Left ventricle myocardium superior (tissue), 1 donor: ENCODE data around the gene CD37. TPM values are rescaled to one million over a fixed set of nuclear protein-coding genes. Genes with fewer than 3 reads are reported as not detected.

Source experiments
- ATAC-seq: fragments of 200-7000 bp; cut with Tn5 transposase; one replicate; pipeline ENCODE4 v1.9.1; 2020; ENCODE audit warnings: mild to moderate bottlenecking, moderate library complexity
- DNase-seq: peaks from one replicate; pipeline ENCODE4 v3.0.0-alpha.2; 2020
- intact Hi-C: fragments of 100-400 bp; cut with micrococcal nuclease; formaldehyde crosslinking; loops from one replicate; pipeline ENCODE4 v1.11.0; 2022
- total RNA-seq: library from RNA; stranded (reverse); fragmentation: NEBNext Ultra II Directional; extraction: Animal tissue kit (Norgen Biotek cat#: 25700); gene quantifications from one replicate; pipeline ENCODE4 v1.2.1, GENCODE V29; 2021
- donor health status: DM: no; HTN: yes; CAD: no; lungs with severe emphysema.

CD37 gene
- total RNA-seq, 1 donor from 2014 or later, result 6.5 TPM

DNA sequence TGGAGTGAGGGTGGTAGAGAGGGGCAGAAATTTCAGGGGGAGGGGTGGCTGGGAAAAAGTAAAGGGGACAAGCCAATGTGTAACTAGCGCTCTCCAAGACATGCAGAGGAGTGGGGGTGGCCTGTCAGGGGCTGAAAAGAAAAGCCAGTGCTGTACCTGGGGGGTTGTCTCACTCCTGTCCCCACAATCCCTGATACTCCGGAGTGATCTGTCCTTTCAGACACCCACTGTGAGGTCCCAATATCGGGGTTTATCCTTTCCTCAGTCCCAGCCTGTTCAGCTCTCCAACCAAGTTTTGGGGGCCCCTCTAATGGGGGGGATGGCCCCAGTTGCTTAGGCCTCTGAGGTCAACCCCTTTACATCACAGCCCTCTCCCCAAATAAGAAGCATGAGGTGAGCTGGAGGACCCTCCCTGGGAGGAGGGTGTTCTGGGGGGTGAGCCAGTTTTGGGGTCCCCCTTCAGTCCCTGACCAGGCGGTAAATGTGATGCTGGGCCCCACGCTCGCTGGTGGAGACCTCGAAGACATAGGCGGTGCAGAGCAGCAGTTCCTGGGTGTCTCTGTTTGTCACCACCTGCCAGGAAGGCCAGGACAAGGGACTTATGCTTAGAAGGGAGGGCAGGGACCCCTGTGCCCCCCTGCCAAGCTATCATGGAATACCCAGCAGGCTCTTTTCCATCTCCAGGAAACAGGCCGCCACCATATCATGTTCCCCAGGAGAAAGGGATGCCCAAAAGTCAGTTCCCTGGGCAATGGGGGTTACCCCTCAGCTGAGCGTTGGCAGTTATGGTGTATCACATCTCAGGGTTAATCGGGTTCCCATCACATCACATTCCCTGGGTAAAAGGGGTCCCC lies 5.9 kb downstream of the CD37 start:
- intact Hi-C loops, result no loop called here
- ATAC-seq, result no peak
- DNase-seq, result no peak

DNA sequence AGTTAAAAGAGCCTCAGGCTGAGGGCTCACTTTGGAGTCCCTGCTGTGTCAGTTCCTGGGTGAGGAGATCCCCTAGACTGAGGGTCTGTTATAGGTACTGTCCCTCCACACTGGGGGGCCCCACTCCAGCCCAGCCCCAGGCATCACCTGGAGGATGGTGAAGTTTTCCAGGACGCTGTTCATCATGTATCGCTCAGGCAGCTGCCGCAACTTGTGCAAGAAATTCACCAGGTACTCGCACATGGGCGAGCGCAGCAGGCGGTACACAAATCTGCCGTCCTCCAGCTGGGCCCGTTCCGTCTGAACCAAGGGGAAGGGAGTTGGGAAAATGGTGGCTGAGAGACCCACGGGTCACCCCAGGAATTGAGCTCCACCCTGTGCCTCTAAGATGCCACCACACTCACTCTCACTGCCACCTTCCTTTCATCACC lies 7.1 kb downstream of the CD37 start:
- DNase-seq, result no peak
- no peak for ATAC-seq
- intact Hi-C loops, result no loop called here

GRCh38 chr19:49343123-49343522 lies 7.9 kb downstream of the CD37 start:
- intact Hi-C loops, result no loop called here
- no peak for ATAC-seq
- no peak for DNase-seq

DNA sequence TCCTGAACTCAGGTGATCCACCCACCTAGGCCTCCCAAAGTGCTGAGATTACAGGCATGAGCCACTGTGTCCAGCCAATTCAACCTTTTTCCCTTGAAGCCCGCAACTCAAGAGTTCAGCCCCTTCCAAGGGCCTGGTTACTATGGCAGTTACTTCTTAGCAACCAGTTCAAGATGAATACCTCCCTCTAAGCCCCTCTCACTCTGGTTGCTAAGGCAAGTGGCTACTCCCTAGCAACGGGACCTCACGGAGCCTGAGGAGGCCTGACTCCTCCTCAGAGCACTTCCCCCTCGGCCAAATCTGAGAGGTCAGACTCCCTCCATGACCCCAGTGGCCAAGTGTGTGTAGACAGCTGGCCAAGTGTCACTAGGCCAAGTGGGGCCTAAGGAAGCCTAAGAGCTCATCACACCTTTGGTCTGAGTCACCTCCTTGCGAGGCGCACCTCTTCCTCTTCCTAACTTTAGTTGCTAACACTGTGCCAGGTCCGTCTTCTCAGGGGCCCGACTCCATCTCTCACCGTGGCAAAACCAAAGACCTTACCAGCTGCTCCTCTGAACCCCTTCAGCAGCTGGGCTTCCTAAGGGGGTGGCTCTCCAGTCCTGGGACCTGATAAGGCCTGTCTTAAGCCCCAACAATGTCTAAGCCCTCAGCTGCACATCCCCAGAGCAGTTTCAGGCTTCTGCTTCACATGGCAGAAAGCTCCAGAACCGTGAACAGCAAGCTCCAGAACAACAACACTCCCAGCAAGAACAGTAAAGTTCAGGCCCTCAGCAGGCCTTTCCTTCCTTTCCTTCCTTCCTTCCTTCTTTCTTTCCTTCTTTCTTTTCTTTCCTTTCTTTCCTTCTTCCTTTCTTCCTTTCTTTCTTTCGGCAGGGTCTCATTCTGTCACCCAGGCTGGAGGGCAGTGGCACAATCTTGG lies 9.6 kb downstream of the CD37 start:
- DNase-seq (no peak), ATAC-seq (no peak)
- intact Hi-C loops, result no loop called here

GRCh38 chr19:49347191-49347590 lies 12.0 kb downstream of the CD37 start:
- no peak for ATAC-seq
- DNase-seq, result no peak
- intact Hi-C loops, result no loop called here

GRCh38 chr19:49347835-49348234 lies 12.6 kb downstream of the CD37 start:
- ATAC-seq, result peak; percentile 68
- no peak for DNase-seq
- intact Hi-C loops, result no loop called here

DNA sequence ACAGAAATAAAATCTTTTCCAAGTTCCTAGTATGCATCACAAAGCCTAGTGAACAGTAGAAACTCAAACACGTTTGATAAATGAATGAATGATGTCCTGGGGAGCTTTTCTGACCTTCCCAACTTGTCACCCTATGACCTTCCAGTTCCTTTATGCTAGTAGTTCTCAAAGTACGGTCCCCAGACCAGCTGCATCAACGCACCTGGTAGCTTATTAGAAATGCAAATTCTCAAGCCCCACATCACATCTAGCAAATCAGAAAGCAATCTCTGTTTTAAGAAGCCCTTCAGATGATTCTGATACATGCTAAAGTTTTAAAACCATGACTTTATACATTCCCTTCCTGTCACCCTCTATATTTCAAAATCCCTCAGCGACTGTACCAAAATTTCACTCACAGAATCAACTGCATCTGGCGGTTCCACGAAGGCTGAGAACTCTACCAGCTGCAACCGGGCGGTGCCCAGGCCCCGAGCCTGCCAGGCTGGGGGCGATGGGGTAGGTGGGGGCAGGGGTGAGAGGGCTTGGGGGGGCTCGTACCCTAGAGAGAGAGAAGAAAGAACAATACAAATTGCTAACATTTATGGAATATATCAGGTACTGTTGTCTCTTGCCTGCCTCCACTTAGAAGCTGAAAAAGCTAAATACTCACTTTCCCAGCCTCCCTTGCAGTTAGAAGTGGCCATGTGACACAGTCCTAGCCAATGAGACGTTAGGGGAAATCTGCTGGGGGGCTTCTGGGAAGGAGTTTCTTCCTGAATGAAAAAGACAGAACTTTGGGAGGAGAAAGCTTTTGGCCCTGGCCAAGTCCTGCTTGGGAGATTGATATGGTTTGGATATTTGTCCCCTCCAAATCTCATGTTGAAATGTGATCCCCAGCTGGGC lies 13.3 kb downstream of the CD37 start:
- intact Hi-C loops, result no loop called here
- ATAC-seq, result no peak

DNA sequence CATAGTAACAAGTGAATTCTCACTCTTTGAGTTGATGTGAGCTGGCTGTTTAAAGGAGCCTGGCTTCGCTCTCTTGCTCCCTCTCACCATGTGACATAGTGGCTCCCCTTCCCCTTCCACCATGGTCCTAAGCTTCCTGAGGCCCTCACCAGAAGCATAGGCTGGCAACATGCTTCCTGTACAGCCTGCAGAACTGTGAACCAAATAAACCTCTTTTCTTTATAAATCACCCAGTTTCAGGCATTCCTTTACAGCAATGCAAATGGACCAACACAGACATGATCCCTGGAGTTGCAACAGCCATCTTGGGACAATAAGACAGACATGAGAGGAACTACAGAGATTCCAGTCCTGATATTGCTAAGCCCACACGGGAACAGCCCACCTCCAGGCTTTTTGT lies 14.4 kb downstream of the CD37 start:
- no peak for ATAC-seq
- intact Hi-C loops, result no loop called here
- DNase-seq, result no peak

More for the DNA sequence above, 13.3 kb downstream of the CD37 start:
- DNase-seq, result no peak

DNA sequence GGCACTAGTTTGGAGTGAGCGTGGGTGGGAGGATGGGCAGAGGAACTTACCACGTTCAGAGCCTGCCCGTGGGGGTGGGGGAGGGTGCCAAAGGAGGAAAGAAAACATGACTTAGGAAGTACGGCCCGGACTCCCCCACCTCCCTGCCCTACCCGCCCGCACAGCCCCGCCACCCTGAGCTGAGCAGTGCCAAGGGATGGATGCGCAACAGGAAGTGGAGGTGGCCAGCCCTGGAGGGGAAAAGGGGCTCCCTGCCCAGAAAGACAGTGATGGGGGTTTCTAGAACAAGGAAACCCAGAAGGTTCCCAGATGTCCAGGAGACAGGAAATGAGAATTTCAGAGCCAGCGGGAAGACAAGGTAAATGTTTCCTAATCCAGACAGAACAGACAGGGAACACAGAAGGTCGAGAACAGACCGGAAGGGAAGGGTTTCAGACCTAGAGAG lies 20.7 kb downstream of the CD37 start:
- ATAC-seq (peak; percentile 30), DNase-seq (peak; percentile 51)
- intact Hi-C loops, result no loop called here

- no peak for DNase-seq
- no peak for ATAC-seq
- intact Hi-C loops, result no loop called here
Observed at GRCh38 chr19:49356382-49356781, 21.2 kb downstream of the CD37 start.

GRCh38 chr19:49357186-49357585 lies 22.0 kb downstream of the CD37 start:
- no peak for ATAC-seq
- no peak for DNase-seq
- intact Hi-C loops, result no loop called here

DNA sequence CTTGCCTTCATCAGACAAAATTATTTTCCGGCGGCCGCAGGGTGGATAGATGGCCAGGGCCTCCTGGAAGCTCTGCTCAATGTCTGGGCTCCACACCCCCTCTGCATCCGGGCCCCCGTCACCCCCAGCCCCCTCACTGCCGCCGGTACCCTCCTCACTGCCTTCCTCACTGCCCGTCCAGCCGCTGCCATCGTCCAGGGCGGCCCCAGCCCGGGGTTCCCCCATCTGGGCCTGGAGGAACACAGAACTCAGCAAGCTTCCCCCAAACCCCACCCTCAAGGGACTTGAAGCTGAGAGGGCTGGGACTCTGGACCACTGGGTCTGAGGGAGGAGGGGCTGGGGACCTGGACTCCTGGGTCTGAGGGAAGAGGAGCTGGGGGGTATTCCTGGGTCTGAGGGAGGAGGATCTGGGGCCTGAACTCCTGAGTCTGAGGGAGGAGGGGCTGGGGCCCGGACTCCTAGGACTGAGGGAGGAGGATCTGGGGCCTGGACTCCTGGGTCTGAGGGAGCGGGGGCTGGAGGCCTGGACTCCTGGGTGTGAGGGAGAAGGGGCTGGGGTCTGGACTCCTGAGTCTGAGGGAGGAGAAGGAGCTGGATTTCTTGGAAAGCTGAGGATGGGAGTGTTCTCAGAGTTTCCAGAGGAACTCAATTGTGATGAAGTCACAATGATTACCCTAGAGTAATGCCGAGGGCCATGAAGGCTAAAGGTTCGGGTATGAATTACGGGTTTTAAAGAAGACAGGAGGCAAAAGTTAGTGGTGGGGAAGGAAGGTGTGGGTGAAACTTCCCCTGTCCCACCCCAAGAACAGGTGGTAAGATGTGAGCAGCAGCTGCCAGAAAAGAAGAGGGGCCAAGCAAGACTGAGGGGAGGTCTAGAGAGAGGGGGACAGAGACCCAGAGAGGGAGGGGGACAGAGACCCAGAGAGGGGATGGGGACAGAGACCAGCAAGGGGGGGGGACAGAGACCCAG lies 24.9 kb downstream of the CD37 start:
- ATAC-seq (no peak), DNase-seq (no peak)
- intact Hi-C loops, result no loop called here

DNA sequence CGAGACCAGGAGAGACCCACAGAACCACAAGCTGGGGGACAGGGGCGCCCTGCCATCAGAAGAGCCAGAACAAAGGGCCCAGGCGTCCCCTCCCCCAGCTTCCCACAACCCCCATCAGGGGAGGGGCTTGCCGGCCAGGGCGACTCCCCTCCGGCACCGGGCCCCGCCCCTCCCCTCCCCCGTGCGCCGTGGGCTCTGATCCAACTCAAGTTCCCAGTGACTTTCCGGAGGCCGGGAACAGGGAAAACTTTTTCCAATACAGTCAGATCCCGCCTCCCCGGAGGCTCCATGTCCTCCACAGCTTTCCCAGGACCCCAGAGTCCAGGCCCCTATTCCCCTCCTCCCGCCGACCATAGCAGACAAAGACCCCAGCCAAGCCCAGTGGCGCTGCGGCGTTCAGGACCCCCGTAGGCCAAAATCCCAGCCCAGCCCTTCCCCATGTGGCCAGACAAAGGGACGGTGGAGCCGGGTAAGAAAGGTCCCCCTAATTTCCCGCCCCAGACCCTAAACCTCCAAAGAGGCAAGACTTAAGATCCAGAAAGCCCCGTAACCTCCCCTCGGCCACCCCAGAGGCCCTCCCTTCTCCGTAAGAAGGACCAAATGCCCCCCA lies 26.3 kb downstream of the CD37 start:
- intact Hi-C loops, result no loop called here
- DNase-seq (peak; percentile 88), ATAC-seq (peak; percentile 67)

GRCh38 chr19:49362048-49362928 lies 27.1 kb downstream of the CD37 start, which contains the start of gene TEAD2:
Gene TEAD2, minus strand, starts transcription at chr19:49362416. Its CDS starts 2,341 bp downstream, at chr19:49360075.
- intact Hi-C loops, result no loop called here
- DNase-seq (peak; percentile 89), ATAC-seq (peak; percentile 75)

DNA sequence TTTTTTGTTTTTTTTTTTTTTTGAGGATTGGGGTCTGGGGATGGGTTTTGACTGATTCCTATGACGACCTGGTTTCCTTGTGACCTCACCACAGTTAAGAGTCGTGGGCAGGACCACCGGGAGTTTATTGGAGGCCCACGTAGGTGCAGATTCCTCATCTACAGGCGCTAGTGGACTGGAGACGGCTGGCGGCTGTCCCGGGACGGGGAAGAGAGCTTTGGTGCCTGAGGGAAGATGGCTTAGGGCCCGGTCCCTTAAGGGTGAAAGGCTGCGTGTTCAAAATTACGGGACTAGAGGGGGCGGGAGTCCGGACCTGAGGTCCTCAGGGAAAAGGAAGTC lies 27.7 kb downstream of the CD37 start:
- ATAC-seq (peak; percentile 7), DNase-seq (peak; percentile 69)
- intact Hi-C loops, result no loop called here

DNA sequence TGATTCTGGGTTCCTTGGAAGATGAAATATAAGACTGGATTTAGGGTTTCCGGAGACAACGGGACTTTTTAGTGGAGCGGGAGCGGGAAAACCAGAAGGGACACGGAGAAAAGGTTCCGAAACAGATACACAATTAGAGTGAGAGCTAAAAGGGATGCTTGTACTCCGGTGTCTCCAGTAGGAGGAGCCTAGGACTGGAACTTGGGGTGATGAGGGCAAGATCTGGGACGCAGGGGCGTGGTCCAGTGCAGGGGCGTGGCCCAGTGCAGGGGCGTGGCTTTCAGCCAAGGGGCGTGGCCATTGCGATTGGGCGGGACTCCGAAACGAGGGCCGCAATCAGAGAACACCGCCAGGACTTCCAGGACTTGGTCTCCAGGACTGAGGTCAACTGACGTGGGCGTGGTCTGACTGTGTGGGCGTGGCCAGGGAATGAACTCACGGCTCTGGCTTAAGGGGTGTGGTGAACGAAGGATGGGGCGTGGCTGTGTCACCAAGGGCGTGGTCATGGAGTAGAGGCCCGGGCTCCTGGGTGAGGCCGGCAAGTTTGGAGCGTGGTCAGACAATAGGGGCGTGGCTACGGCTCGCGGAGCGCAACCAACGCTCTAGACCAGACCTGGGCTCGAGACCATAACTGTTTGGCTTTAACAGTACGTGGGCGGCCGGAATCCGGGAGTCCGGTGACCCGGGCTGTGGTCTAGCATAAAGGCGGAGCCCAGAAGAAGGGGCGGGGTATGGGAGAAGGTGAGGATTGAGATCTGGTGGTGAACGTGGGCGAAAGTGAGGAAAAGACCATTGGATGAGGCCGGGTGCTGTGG lies 28.3 kb downstream of the CD37 start, which contains the start of gene DKKL1:
Gene DKKL1, plus strand, starts transcription at position 610 of the 815 bp plus-strand sequence. Its CDS starts 122 bp downstream, at position 732.
- intact Hi-C loops, result no loop called here
- ATAC-seq (peak; percentile 87), DNase-seq (peak; percentile 99)
